ENCODE measurements around the gene RRBP1. TPM values are rescaled to one million over a fixed set of nuclear protein-coding genes. Genes with fewer than 3 reads are reported as not detected.

The RRBP1 gene
- total RNA-seq, 2 experiments from 2014 or later, result 26.4 to 27.2 TPM

- Histone ChIP-seq H3K4me3 (ENCODE audit: low read length) (no peak overlapping the region), H3K36me3 (ENCODE audit: insufficient read depth, low read length) (peaks cover 63% of the 10 kb centered on the region), H3K9me3 (ENCODE audit: control insufficient read depth in 1 of 2, insufficient read depth in 1 of 2, low read length in 2 of 2) (no peaks in the 10 kb centered on the region), H3K4me1 (ENCODE audit: insufficient read depth, low read length) (no peaks in the 10 kb centered on the region), H3K27ac (ENCODE audit: low read depth in 1 of 2, low read length in 2 of 2) (no peak overlapping the region), H3K27me3 (ENCODE audit: control insufficient read depth in 1 of 2, insufficient read depth in 2 of 2, low read length in 2 of 2) (no peaks in the 10 kb centered on the region)
- Mint-ChIP-seq H3K4me3 (no peak overlapping the region), H3K27me3 (no peaks in the 10 kb centered on the region), H3K4me1 (ENCODE audit: low read depth) (no peaks in the 10 kb centered on the region), H3K9me3 (no peaks in the 10 kb centered on the region), H3K36me3 (ENCODE audit: low read depth) (peaks cover 54% of the 10 kb centered on the region), H3K27ac (no peak overlapping the region)
- DNase-seq, result no peak
- intact Hi-C loops (cut with DNase I, micrococcal nuclease), result no loop called here
- POLR2A ChIA-PET, result no interaction called here
- TF ChIP-seq CTCF (IDR thresholded peaks at IDR 0.05), result no peak
- CTCF ChIA-PET, result no interaction called here
- ATAC-seq (ENCODE audit: poor library complexity), result no peak
Measured at GRCh38 chr20:17630806-17631195, 51.2 kb downstream of the RRBP1 start.

DNA sequence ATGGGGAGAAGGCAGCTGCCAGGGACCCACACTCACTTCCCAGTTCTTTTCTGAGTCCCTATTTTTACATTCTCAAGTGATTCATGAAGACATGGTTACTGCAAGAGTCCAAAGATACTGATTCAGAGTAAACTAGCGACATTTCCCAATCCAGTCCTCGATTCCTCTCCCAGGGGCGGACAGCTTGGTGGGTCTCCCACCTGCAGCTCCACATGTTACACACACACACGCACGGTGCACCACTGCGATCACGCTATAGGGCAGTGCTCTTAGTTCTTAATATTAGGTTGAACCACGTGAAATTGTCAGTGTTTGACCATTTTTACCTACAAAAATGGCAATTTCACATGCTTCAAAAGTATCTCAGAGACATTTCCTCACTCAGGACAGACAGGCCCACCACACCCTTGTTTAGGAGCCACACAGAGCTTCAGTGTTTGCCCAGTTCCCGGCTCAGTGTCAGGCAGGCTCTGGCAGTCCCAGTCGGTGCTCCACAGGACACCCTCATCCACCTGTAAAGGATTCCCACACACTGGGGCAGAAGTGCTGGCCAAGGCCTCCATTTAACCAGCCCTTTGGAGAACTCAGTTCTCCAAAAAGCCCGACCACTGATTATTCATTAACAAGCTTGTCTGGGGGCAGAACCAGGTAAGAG, 51.8 kb downstream of the RRBP1 start:
- Histone ChIP-seq H3K27ac (ENCODE audit: low read depth in 1 of 2, low read length in 2 of 2) (no peak overlapping the region), H3K4me3 (ENCODE audit: low read length) (no peak overlapping the region), H3K36me3 (ENCODE audit: insufficient read depth, low read length) (peaks cover 60% of the 10 kb centered on the region), H3K4me1 (ENCODE audit: insufficient read depth, low read length) (no peaks in the 10 kb centered on the region), H3K9me3 (ENCODE audit: control insufficient read depth in 1 of 2, insufficient read depth in 1 of 2, low read length in 2 of 2) (no peaks in the 10 kb centered on the region), H3K27me3 (ENCODE audit: control insufficient read depth in 1 of 2, insufficient read depth in 2 of 2, low read length in 2 of 2) (no peaks in the 10 kb centered on the region)
- TF ChIP-seq CTCF (IDR thresholded peaks at IDR 0.05), result no peak
- no peak for DNase-seq
- Mint-ChIP-seq H3K36me3 (ENCODE audit: low read depth) (peaks cover 50% of the 10 kb centered on the region), H3K27me3 (no peaks in the 10 kb centered on the region), H3K27ac (no peak overlapping the region), H3K9me3 (no peaks in the 10 kb centered on the region), H3K4me1 (ENCODE audit: low read depth) (no peaks in the 10 kb centered on the region), H3K4me3 (no peak overlapping the region)
- ATAC-seq (ENCODE audit: poor library complexity), result no peak
- CTCF ChIA-PET, result no interaction called here
- intact Hi-C loops (cut with DNase I, micrococcal nuclease), result no loop called here
- POLR2A ChIA-PET, result no interaction called here

GRCh38 chr20:17629678-17630089, 52.4 kb downstream of the RRBP1 start:
- intact Hi-C loops (cut with DNase I, micrococcal nuclease), result no loop called here
- H3K36me3 ChIP-seq (ENCODE audit: insufficient read depth, low read length), result peaks cover 57% of the 10 kb centered on the region
- POLR2A ChIA-PET, result no interaction called here
- ATAC-seq (ENCODE audit: poor library complexity) (no peak), DNase-seq (no peak)
- H3K4me1 ChIP-seq (ENCODE audit: insufficient read depth, low read length), result no peaks in the 10 kb centered on the region
- no peak overlapping the region for H3K27ac ChIP-seq (ENCODE audit: low read depth in 1 of 2, low read length in 2 of 2)
- Mint-ChIP-seq H3K4me1 (ENCODE audit: low read depth) (no peaks in the 10 kb centered on the region), H3K4me3 (no peak overlapping the region), H3K9me3 (no peaks in the 10 kb centered on the region), H3K27ac (no peak overlapping the region), H3K27me3 (no peaks in the 10 kb centered on the region), H3K36me3 (ENCODE audit: low read depth) (peaks cover 49% of the 10 kb centered on the region)
- TF ChIP-seq CTCF (IDR thresholded peaks at IDR 0.05), result no peak
- no peak overlapping the region for H3K4me3 ChIP-seq (ENCODE audit: low read length)
- CTCF ChIA-PET, result no interaction called here
- H3K9me3 ChIP-seq (ENCODE audit: control insufficient read depth in 1 of 2, insufficient read depth in 1 of 2, low read length in 2 of 2), result no peaks in the 10 kb centered on the region
- H3K27me3 ChIP-seq (ENCODE audit: control insufficient read depth in 1 of 2, insufficient read depth in 2 of 2, low read length in 2 of 2), result no peaks in the 10 kb centered on the region
